SK-N-SH (cell line): ENCODE measurements around the gene C5orf52. TPM values are rescaled to one million over a fixed set of nuclear protein-coding genes. Genes with fewer than 3 reads are reported as not detected.

Source experiments
- CTCF ChIA-PET: fragments of 300-600, 350-600 bp; formaldehyde crosslinking; extraction: SDS; loops from one replicate; lab custom pipeline; 2021; lab: Yijun Ruan, JAX
- POLR2A ChIA-PET: fragments of 350-600 bp; sonication (Branson Sonifier 250); formaldehyde crosslinking; extraction: SDS; loops from one replicate; lab custom pipeline; 2020; ENCODE audit warnings: antibody characterized with exemption, inconsistent platforms; lab: Yijun Ruan, JAX
- DNase-seq: peaks from one replicate; pipeline ENCODE4 v3.0.0; 2012
- H2AFZ ChIP-seq: fragments of 200-600 bp; sonication (generic); 2 replicates; pipeline ENCODE4 v1.8.1; 2016; ENCODE audit warnings: antibody characterized with exemption, mild to moderate bottlenecking, low read depth
- H3F3A ChIP-seq: fragments of 200-600 bp; sonication (generic); replicated peaks from 2 replicates; pipeline ENCODE3; 2016; ENCODE audit warnings: antibody characterized with exemption, mild to moderate bottlenecking; ENCODE audit not compliant: insufficient read depth
- H3K27ac ChIP-seq, 2 experiments: fragments of 200-500 bp in 1 of 2; fragments of 200-600 bp in 1 of 2; sonication (Bioruptor generic) in 1 of 2; sonication (generic), shearing (Covaris generic) in 1 of 2; 2 replicates each; pipeline versions ENCODE4 v1.5.1 to v1.6.1; 2014 to 2016; ENCODE audit warnings: low read depth in 2 of 2, inconsistent platforms in 1 of 2, low read length in 1 of 2, mild to moderate bottlenecking in 1 of 2, mixed read lengths in 1 of 2
- H3K27me3 ChIP-seq: fragments of 200-600 bp; sonication (generic), shearing (Covaris generic); 2 replicates; pipeline ENCODE4 v1.6.1; 2016; ENCODE audit warnings: mixed run types; ENCODE audit not compliant: insufficient read depth
- H3K36me3 ChIP-seq, 2 experiments: fragments of 200-500 bp in 1 of 2; fragments of 200-600 bp in 1 of 2; sonication (Bioruptor generic) in 1 of 2; sonication (generic) in 1 of 2; replicated peaks in 1 of 2; 2 replicates each; pipeline versions ENCODE3 to v1.5.1; 2014 to 2016; ENCODE audit warnings: low read length in 1 of 2, mild to moderate bottlenecking in 1 of 2; ENCODE audit not compliant: insufficient read depth in 2 of 2, control insufficient read depth in 1 of 2
- H3K4me1 ChIP-seq, 2 experiments: fragments of 200-500 bp in 1 of 2; fragments of 200-600 bp in 1 of 2; sonication (Bioruptor generic) in 1 of 2; sonication (generic), shearing (Covaris generic) in 1 of 2; 2 replicates each; pipeline versions ENCODE4 v1.5.1 to v1.6.1; 2014 to 2016; ENCODE audit warnings: low read depth in 1 of 2, low read length in 1 of 2, mixed run types in 1 of 2; ENCODE audit not compliant: insufficient read depth in 2 of 2, control insufficient read depth in 1 of 2
- H3K4me2 ChIP-seq: fragments of 200-600 bp; sonication (generic), shearing (Covaris generic); 2 replicates; pipeline ENCODE4 v1.6.1; 2017; ENCODE audit warnings: mixed run types
- H3K4me3 ChIP-seq, 2 experiments: fragments of 200-500 bp in 1 of 2; fragments of 200-600 bp in 1 of 2; sonication (Bioruptor generic) in 1 of 2; sonication (generic), shearing (Covaris generic) in 1 of 2; 2 replicates each; pipeline versions ENCODE4 v1.5.1 to v1.8.1; 2014 to 2016; ENCODE audit warnings: low read depth in 2 of 2, inconsistent platforms in 1 of 2, low read length in 1 of 2, mild to moderate bottlenecking in 1 of 2, mixed read lengths in 1 of 2, moderate library complexity in 1 of 2
- H3K79me2 ChIP-seq: fragments of 200-600 bp; sonication (generic); 2 replicates; pipeline ENCODE4 v1.8.1; 2017; ENCODE audit warnings: mild to moderate bottlenecking; ENCODE audit not compliant: insufficient read depth
- H3K9ac ChIP-seq: fragments of 200-600 bp; sonication (generic); 2 replicates; pipeline ENCODE4 v1.6.1; 2017; ENCODE audit warnings: mixed run types
- H3K9me2 ChIP-seq: fragments of 200-600 bp; sonication (generic); 2 replicates; pipeline ENCODE4 v1.6.1; 2017; ENCODE audit warnings: mixed run types
- H3K9me3 ChIP-seq: fragments of 200-600 bp; sonication (generic); 2 replicates; pipeline ENCODE4 v1.6.1; 2017; ENCODE audit warnings: mixed run types, mild to moderate bottlenecking, moderate library complexity
- H4K20me1 ChIP-seq: fragments of 200-600 bp; sonication (generic); 2 replicates; pipeline ENCODE4 v1.6.1; 2017; ENCODE audit warnings: mild to moderate bottlenecking, mixed run types; ENCODE audit not compliant: insufficient read depth
- CTCF ChIP-seq: fragments of 200-600 bp; sonication (generic); IDR thresholded peaks from 2 replicates; pipeline ENCODE4 v1.6.1; 2017; ENCODE audit warnings: antibody characterized with exemption, mild to moderate bottlenecking, moderate library complexity
- GATA2 ChIP-seq: sonication (generic); formaldehyde crosslinking; IDR thresholded peaks from 2 replicates; pipeline ENCODE4 v1.5.0; 2020; ENCODE audit warnings: mild to moderate bottlenecking, missing genetic modification reagents
- MAX ChIP-seq: IDR thresholded peaks from 2 replicates; pipeline ENCODE4 v1.4.0; 2012; ENCODE audit warnings: low read depth
- MXI1 ChIP-seq: IDR thresholded peaks from 2 replicates; pipeline ENCODE4 v1.6.1; 2012; ENCODE audit warnings: mild to moderate bottlenecking, low read depth, low read length, improper control_type of control experiment
- NRF1 ChIP-seq: IDR thresholded peaks from 2 replicates; pipeline ENCODE4 v1.6.1; 2012; ENCODE audit warnings: low read depth, mild to moderate bottlenecking, low read length
- PBX3 ChIP-seq: IDR thresholded peaks from 2 replicates; pipeline ENCODE4; 2012
- RCOR1 ChIP-seq: fragments of 150-350 bp; IDR thresholded peaks from 2 replicates; pipeline ENCODE4 v1.6.1; 2017; ENCODE audit warnings: antibody characterized with exemption, low read length
- REST ChIP-seq: IDR thresholded peaks from 2 replicates; pipeline ENCODE4 v1.6.1; 2012; ENCODE audit warnings: mild to moderate bottlenecking, low read depth, low read length, moderate library complexity
- RXRA ChIP-seq: IDR thresholded peaks from 2 replicates; pipeline ENCODE4 v1.4.0; 2012; ENCODE audit warnings: low read depth, mild to moderate bottlenecking, borderline replicate concordance
- USF2 ChIP-seq: fragments of 150-350 bp; IDR thresholded peaks from 2 replicates; pipeline ENCODE4 v1.6.1; 2017; ENCODE audit warnings: antibody characterized with exemption, low read length, low read depth, borderline replicate concordance
- YY1 ChIP-seq: IDR thresholded peaks from 2 replicates; pipeline ENCODE4 v1.4.0; 2012; ENCODE audit warnings: low read depth, mild to moderate bottlenecking
- WGBS: methylation state at CpG from one replicate; pipeline ENCODE4 v1.1.6; 2017; ENCODE audit warnings: low lambda C conversion rate; 5-methylcytosine and 5-hydroxymethylcytosine counted together
- polyA plus RNA-seq, 3 experiments: library from polyadenylated mRNA; depleted of rRNA; stranded (reverse); fragments of >200 nt; gene quantifications; 2 replicates each; pipeline ENCODE4 v1.2.3, GENCODE V29; 2012

Gene C5orf52
- polyA plus RNA-seq, 1 of the 3 experiments (the other 2 are of a cell fraction), result not detected

- H4K20me1 ChIP-seq, result no peaks in the 10 kb centered on the region
- no peaks in the 10 kb centered on the region for H3K4me1 ChIP-seq
- no peak overlapping the region for H3K27ac ChIP-seq
- no peak overlapping the region for H3K9ac ChIP-seq
- 0 out of 2 replicates have a peak overlapping the region, but pooled peaks have one; percentile 59 for H3K4me2 ChIP-seq
- H3K36me3 ChIP-seq, result no peaks in the 10 kb centered on the region
- H3K4me3 ChIP-seq, result no peak overlapping the region
- H3K27me3 ChIP-seq, result no peaks in the 10 kb centered on the region
- 99% methylated on average over 6 of the region's 6 CpGs for WGBS
- TF ChIP-seq REST (no peak), MXI1 (no peak), RCOR1 (no peak), NRF1 (no peak), RXRA (no peak), USF2 (no peak), CTCF (no peak), YY1 (no peak), MAX (no peak), GATA2 (CRISPR knock-in tag) (no peak), PBX3 (no peak)
- no peaks in the 10 kb centered on the region for H3K79me2 ChIP-seq
- ChIA-PET POLR2A (no interaction called here), CTCF (interaction anchor here (1.0 to 1.7 kb wide), 5 partner anchors 9 to 237 kb away, joined by 3 to 9 read pairs (median 5); partner anchors contain the start of gene LSM11)
- H3K9me2 ChIP-seq, result no peaks in the 10 kb centered on the region
- H3K9me3 ChIP-seq, result no peaks in the 10 kb centered on the region
- DNase-seq, result no peak
- H2AFZ ChIP-seq, result no peak overlapping the region
- H3F3A ChIP-seq, result no peaks in the 10 kb centered on the region
These were observed 1.6 kb upstream of the C5orf52 start for GRCh38 chr5:157669701-157670097.
